Lower leg skin (tissue), 4 donors: ENCODE results near the gene CTTNBP2. TPM values are rescaled to one million over a fixed set of nuclear protein-coding genes. Genes with fewer than 3 reads are reported as not detected.

ENCODE experiments used
- DNase-seq, 2 donors: peaks; one replicate each; pipeline ENCODE4 v3.0.0-alpha.2; 2019; ENCODE audit warnings: low spot score in 2 of 2
- H3K4me3 ChIP-seq: fragments of 200-600 bp; sonication (generic); 2 replicates; pipeline ENCODE4 v1.5.1; 2017; ENCODE audit warnings: mild to moderate bottlenecking, low read depth; ENCODE audit not compliant: poor library complexity, severe bottlenecking
- POLR2A ChIP-seq, 2 donors: fragments of 450-650 bp; IDR thresholded peaks; one replicate each; pipeline ENCODE4 v1.6.1; 2016 to 2017; ENCODE audit warnings: antibody characterized with exemption in 2 of 2, mild to moderate bottlenecking in 1 of 2, moderate library complexity in 1 of 2
- WGBS, 2 donors: methylation state at CpG; one replicate each; pipeline ENCODE4 v1.1.5; 2018; 5-methylcytosine and 5-hydroxymethylcytosine counted together
- intact Hi-C: fragments of 100-400 bp; cut with DNase I; formaldehyde crosslinking; loops from one replicate; pipeline ENCODE4 v1.15.0; 2023; ENCODE audit warnings: low total_unique reads
- total RNA-seq, 4 donors: library from RNA; depleted of rRNA; stranded (reverse); fragments of >200 nt; gene quantifications; one replicate each; pipeline ENCODE4 v1.1.0, GENCODE V29; 2016
- TF ChIP-seq, protein P1 (sequence below), 3 donors: fragments of 450-650 bp; IDR thresholded peaks; one replicate each; pipeline ENCODE4 v1.5.1; 2016; ENCODE audit warnings: antibody characterized with exemption in 3 of 3, mild to moderate bottlenecking in 3 of 3, moderate library complexity in 2 of 3

The CTTNBP2 gene
- total RNA-seq, 4 donors from 2014 or later: 1.2 to 7.6 (median 5.8) TPM

DNA sequence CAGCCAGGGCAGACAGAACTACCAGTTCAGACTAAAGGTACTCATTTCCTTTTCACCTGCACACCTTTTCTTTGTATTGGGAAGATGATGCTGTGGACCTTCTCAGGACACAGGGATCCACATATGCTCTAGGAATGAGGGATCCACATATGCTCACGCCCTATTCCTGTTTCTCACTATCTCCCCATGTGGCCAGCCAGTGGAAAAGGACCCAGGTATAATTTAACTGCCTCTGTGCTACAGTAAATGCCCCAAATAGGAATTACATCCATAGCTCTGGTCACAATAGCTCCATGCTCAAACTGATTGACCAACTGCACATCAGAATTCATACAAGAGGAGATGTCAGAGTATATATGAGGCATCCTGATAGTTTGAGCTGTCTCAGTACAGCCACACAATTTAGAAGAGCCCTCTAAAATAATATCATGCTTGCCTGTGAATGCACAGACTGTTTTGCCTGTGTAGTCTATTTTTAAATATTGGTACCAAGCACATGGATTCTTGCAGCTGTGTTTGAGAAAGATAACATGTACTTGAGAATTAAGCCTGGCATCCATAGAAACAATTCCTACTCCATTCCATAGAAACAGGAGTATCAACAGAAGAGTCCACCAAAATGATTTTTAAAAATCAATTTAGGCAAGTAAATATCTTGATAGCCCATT, 43.7 kb downstream of the CTTNBP2 start:
- intact Hi-C loops: no loop called here
- TF ChIP-seq, protein P1, sequence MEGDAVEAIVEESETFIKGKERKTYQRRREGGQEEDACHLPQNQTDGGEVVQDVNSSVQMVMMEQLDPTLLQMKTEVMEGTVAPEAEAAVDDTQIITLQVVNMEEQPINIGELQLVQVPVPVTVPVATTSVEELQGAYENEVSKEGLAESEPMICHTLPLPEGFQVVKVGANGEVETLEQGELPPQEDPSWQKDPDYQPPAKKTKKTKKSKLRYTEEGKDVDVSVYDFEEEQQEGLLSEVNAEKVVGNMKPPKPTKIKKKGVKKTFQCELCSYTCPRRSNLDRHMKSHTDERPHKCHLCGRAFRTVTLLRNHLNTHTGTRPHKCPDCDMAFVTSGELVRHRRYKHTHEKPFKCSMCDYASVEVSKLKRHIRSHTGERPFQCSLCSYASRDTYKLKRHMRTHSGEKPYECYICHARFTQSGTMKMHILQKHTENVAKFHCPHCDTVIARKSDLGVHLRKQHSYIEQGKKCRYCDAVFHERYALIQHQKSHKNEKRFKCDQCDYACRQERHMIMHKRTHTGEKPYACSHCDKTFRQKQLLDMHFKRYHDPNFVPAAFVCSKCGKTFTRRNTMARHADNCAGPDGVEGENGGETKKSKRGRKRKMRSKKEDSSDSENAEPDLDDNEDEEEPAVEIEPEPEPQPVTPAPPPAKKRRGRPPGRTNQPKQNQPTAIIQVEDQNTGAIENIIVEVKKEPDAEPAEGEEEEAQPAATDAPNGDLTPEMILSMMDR (IDR thresholded peaks at IDR 0.05): no peak
- no peak for TF ChIP-seq POLR2A (IDR thresholded peaks at IDR 0.05)
- DNase-seq: no peak
- H3K4me3 ChIP-seq: no peak overlapping the region
- 71 to 81% methylated on average over 1 of the region's 1 CpG for whole genome bisulfite sequencing, 2 donors

- intact Hi-C loops: no loop called here
- H3K4me3 ChIP-seq: no peak overlapping the region
- DNase-seq: no peak
- TF ChIP-seq, protein P1 (IDR thresholded peaks at IDR 0.05): no peak
- TF ChIP-seq POLR2A (IDR thresholded peaks at IDR 0.05): no peak
- 61 to 63% methylated on average over 2 of the region's 2 CpGs for WGBS, 2 donors
Measured at GRCh38 chr7:117828825-117829224, 44.4 kb downstream of the CTTNBP2 start.

DNA sequence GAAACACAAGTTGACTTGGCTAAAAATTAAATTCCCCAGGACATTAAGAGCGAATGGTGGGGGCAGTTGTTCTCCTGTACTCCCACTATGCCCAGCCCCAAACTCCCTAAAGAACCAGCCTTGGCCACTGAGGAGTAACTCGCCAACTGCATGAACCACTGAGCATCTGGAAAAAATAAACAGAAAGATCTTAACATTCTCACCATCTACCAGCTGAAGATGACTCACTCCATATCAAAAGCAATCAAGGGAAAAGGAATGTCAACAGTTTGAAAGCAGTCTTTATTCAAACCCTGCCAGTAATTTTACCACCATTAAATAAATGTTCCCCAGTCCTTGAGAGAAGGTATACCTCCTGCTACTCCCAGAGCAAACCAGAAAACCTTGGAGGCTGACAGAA, 45.4 kb downstream of the CTTNBP2 start:
- no peak for TF ChIP-seq POLR2A (IDR thresholded peaks at IDR 0.05)
- TF ChIP-seq, protein P1 (IDR thresholded peaks at IDR 0.05): no peak
- WGBS, 2 donors: 29 to 47% methylated on average over 2 of the region's 2 CpGs
- no peak for DNase-seq
- H3K4me3 ChIP-seq: no peak overlapping the region
- intact Hi-C loops: no loop called here

DNA sequence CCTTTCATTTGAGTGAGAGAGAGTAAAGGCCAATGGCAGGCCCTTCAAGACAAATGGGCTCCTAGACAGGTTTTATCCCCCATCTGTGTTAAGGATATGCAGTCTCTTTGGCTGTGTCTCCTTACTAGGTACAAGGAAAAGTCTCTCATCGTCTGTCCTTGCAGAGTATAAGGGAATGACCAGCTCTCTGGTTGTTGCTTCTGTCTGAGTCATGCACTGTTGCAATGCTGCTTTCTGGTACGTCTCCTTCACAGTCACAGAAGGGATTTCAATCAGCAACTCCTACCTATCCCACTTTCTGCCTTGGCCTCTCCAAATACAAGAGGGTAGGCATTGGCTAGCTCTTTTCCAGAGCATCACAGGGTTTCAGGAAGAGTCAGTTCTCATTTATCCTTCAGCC, 48.1 kb downstream of the CTTNBP2 start:
- no peak overlapping the region for H3K4me3 ChIP-seq
- no peak for DNase-seq
- TF ChIP-seq POLR2A (IDR thresholded peaks at IDR 0.05): no peak
- TF ChIP-seq, protein P1 (IDR thresholded peaks at IDR 0.05): no peak
- 81 to 87% methylated on average over 2 of the region's 2 CpGs for WGBS, 2 donors
- intact Hi-C loops: no loop called here

DNA sequence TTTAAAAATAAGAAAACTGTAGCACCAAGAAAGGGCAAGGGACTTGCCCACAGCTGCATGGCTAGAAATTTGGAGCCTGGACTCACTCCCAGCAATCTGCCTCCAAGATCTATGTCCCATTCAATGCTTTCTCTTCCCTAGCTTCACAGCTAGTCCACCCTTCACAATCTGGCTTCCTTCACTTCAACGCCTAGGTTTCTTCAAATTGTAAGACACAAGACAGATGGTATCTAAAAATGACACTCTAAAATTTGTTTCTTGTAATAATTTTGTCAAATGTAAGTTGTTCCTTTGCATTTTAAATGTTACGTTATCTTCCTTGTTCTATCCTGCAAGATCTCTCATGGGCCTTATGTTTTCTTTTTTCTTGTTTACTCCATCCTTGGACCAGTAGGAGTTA, 48.6 kb downstream of the CTTNBP2 start:
- DNase-seq: no peak

More for the DNA sequence above, 48.6 kb downstream of the CTTNBP2 start:
- WGBS, 2 donors: 94 to 98% methylated on average over 2 of the region's 2 CpGs
- TF ChIP-seq, protein P1 (IDR thresholded peaks at IDR 0.05): no peak
- TF ChIP-seq POLR2A (IDR thresholded peaks at IDR 0.05): no peak
- intact Hi-C loops: no loop called here
- H3K4me3 ChIP-seq: no peak overlapping the region
